ENCODE data around the gene NRXN3. TPM values are rescaled to one million over a fixed set of nuclear protein-coding genes. Genes with fewer than 3 reads are reported as not detected.

Gene NRXN3
- total RNA-seq, 1 donor from 2014 or later, result 19.8 TPM

- DNase-seq (ENCODE audit: extremely low spot score, unreplicated experiment), result no peak
- H3K36me3 Mint-ChIP-seq, result no peaks in the 10 kb centered on the region
- no peak overlapping the region for H3K4me3 Mint-ChIP-seq
- no peaks in the 10 kb centered on the region for H3K9me3 Mint-ChIP-seq
- no peak overlapping the region for H3K27ac Mint-ChIP-seq
- TF ChIP-seq CTCF (conservative IDR thresholded peaks at IDR 0.05), result no peak
- H3K27me3 Mint-ChIP-seq, result no peaks in the 10 kb centered on the region
- H3K4me1 Mint-ChIP-seq (ENCODE audit: unreplicated experiment), result peaks cover 22% of the 10 kb centered on the region
Measured at GRCh38 chr14:79578470-79578869, 1408.3 kb downstream of the NRXN3 start.

- DNase-seq (ENCODE audit: extremely low spot score, unreplicated experiment), result no peak
- TF ChIP-seq CTCF (conservative IDR thresholded peaks at IDR 0.05), result no peak
- H3K9me3 Mint-ChIP-seq, result peaks cover 5% of the 10 kb centered on the region
- H3K27ac Mint-ChIP-seq, result no peak overlapping the region
- H3K4me1 Mint-ChIP-seq (ENCODE audit: unreplicated experiment), result peaks cover 24% of the 10 kb centered on the region
- H3K4me3 Mint-ChIP-seq, result no peak overlapping the region
- H3K27me3 Mint-ChIP-seq, result no peaks in the 10 kb centered on the region
- H3K36me3 Mint-ChIP-seq, result no peaks in the 10 kb centered on the region
Measured at GRCh38 chr14:79580414-79580813, 1410.2 kb downstream of the NRXN3 start.

GRCh38 chr14:79580906-79581305, 1410.7 kb downstream of the NRXN3 start:
- TF ChIP-seq CTCF (conservative IDR thresholded peaks at IDR 0.05), result no peak
- Mint-ChIP-seq H3K9me3 (peaks cover 5% of the 10 kb centered on the region), H3K4me1 (ENCODE audit: unreplicated experiment) (peaks cover 19% of the 10 kb centered on the region), H3K27me3 (no peaks in the 10 kb centered on the region), H3K4me3 (no peak overlapping the region), H3K36me3 (no peaks in the 10 kb centered on the region), H3K27ac (no peak overlapping the region)
- DNase-seq (ENCODE audit: extremely low spot score, unreplicated experiment), result no peak

GRCh38 chr14:79581912-79582576, 1411.9 kb downstream of the NRXN3 start:
- Mint-ChIP-seq H3K36me3 (no peaks in the 10 kb centered on the region), H3K9me3 (peaks cover 5% of the 10 kb centered on the region), H3K4me3 (no peak overlapping the region), H3K27ac (no peak overlapping the region), H3K4me1 (ENCODE audit: unreplicated experiment) (peaks cover 15% of the 10 kb centered on the region), H3K27me3 (no peaks in the 10 kb centered on the region)
- TF ChIP-seq CTCF (conservative IDR thresholded peaks at IDR 0.05), result no peak
- no peak for DNase-seq (ENCODE audit: extremely low spot score, unreplicated experiment)

- no peak for TF ChIP-seq CTCF (conservative IDR thresholded peaks at IDR 0.05)
- H3K27me3 Mint-ChIP-seq, result no peaks in the 10 kb centered on the region
- no peak for DNase-seq (ENCODE audit: extremely low spot score, unreplicated experiment)
- peaks cover 5% of the 10 kb centered on the region for H3K9me3 Mint-ChIP-seq
- H3K4me3 Mint-ChIP-seq, result no peak overlapping the region
- no peak overlapping the region for H3K27ac Mint-ChIP-seq
- no peaks in the 10 kb centered on the region for H3K36me3 Mint-ChIP-seq
- peaks cover 15% of the 10 kb centered on the region for H3K4me1 Mint-ChIP-seq (ENCODE audit: unreplicated experiment)
Measured at GRCh38 chr14:79583738-79584408, 1413.7 kb downstream of the NRXN3 start.
